WTC11 (cell line): ENCODE results near the gene RMND5A. TPM values are rescaled to one million over a fixed set of nuclear protein-coding genes. Genes with fewer than 3 reads are reported as not detected.

ENCODE experiments used
- ATAC-seq: fragments of 200-7000 bp; cut with Tn5 transposase; 2 replicates; pipeline ENCODE4 v1.10.0; 2021; ENCODE audit warnings: mild to moderate bottlenecking, moderate library complexity
- CTCF ChIA-PET: fragments of 300-600 bp; sonication (Branson Sonifier 250); formaldehyde crosslinking; loops from one replicate; lab custom pipeline; 2021; ENCODE audit warnings: antibody characterized with exemption; lab: Charles Lee
- POLR2A ChIA-PET: fragments of 350-600 bp; sonication (Branson Sonifier 250); formaldehyde crosslinking; loops from one replicate; lab custom pipeline; 2021; ENCODE audit warnings: antibody characterized with exemption; lab: Charles Lee
- DNase-seq: peaks from one replicate; pipeline ENCODE4 v3.0.0; 2021; ENCODE audit warnings: low spot score
- H3K27ac Mint-ChIP-seq: 2 replicates; pipeline ENCODE4 v1.8.0; 2021; ENCODE audit warnings: mixed read lengths
- H3K27me3 Mint-ChIP-seq: 2 replicates; pipeline ENCODE4 v1.8.0; 2021; ENCODE audit warnings: low read depth, mild to moderate bottlenecking, moderate library complexity, mixed read lengths
- H3K36me3 Mint-ChIP-seq: 2 replicates; pipeline ENCODE4 v1.8.0; 2021; ENCODE audit warnings: mixed read lengths
- H3K4me1 Mint-ChIP-seq: 2 replicates; pipeline ENCODE4 v1.8.0; 2022; ENCODE audit warnings: mixed read lengths
- H3K4me3 Mint-ChIP-seq: 2 replicates; pipeline ENCODE4 v1.8.0; 2021; ENCODE audit warnings: mild to moderate bottlenecking, moderate library complexity, mixed read lengths
- H3K9me3 Mint-ChIP-seq: 2 replicates; pipeline ENCODE4 v1.8.0; 2021; ENCODE audit warnings: mixed read lengths
- CREB1 ChIP-seq: sonication (generic); formaldehyde crosslinking; IDR thresholded peaks from 2 replicates; pipeline ENCODE4 v1.8.0; 2023; ENCODE audit warnings: mild to moderate bottlenecking, missing genetic modification reagents
- CREM ChIP-seq: sonication (generic); formaldehyde crosslinking; IDR thresholded peaks from 2 replicates; pipeline ENCODE4 v1.8.1; 2022; ENCODE audit warnings: mild to moderate bottlenecking, missing genetic modification reagents, moderate library complexity
- E2F4 ChIP-seq: sonication (generic); formaldehyde crosslinking; IDR thresholded peaks from 2 replicates; pipeline ENCODE4 v1.8.1; 2022; ENCODE audit warnings: low read depth, mild to moderate bottlenecking, moderate library complexity, missing genetic modification reagents, borderline replicate concordance
- ELF4 ChIP-seq: sonication (generic); formaldehyde crosslinking; IDR thresholded peaks from 2 replicates; pipeline ENCODE4 v1.8.1; 2022; ENCODE audit warnings: low read depth, mild to moderate bottlenecking, moderate library complexity, missing genetic modification reagents
- ERG ChIP-seq: fragments of 250-450 bp; sonication (Bioruptor Pico); IDR thresholded peaks from 2 replicates; pipeline ENCODE4 v1.8.0; 2021; ENCODE audit warnings: mild to moderate bottlenecking
- ESRRA ChIP-seq: sonication (generic); formaldehyde crosslinking; IDR thresholded peaks from 2 replicates; pipeline ENCODE4 v1.8.1; 2022; ENCODE audit warnings: mild to moderate bottlenecking, missing genetic modification reagents, borderline replicate concordance
- ETV6 ChIP-seq: sonication (generic); formaldehyde crosslinking; IDR thresholded peaks from 2 replicates; pipeline ENCODE4 v1.8.1; 2022; ENCODE audit warnings: mild to moderate bottlenecking, missing genetic modification reagents
- HMGA2 ChIP-seq: fragments of 250-450 bp; sonication (Bioruptor Pico); IDR thresholded peaks from 2 replicates; pipeline ENCODE4 v1.4.0; 2021; ENCODE audit warnings: mild to moderate bottlenecking, moderate library complexity
- JAZF1 ChIP-seq: fragments of 250-450 bp; sonication (Bioruptor Pico); IDR thresholded peaks from 2 replicates; pipeline ENCODE4 v1.9.0; 2021; ENCODE audit warnings: moderate library complexity, mild to moderate bottlenecking, inconsistent platforms
- KAT7 ChIP-seq: sonication (generic); formaldehyde crosslinking; IDR thresholded peaks from 2 replicates; pipeline ENCODE4 v1.8.1; 2023; ENCODE audit warnings: missing genetic modification reagents, mild to moderate bottlenecking, borderline replicate concordance
- NR1H2 ChIP-seq: sonication (generic); formaldehyde crosslinking; IDR thresholded peaks from 2 replicates; pipeline ENCODE4 v1.9.0; 2021; ENCODE audit warnings: mild to moderate bottlenecking, moderate library complexity, missing genetic modification reagents
- SMAD4 ChIP-seq: sonication (generic); formaldehyde crosslinking; IDR thresholded peaks from 2 replicates; pipeline ENCODE4 v1.8.0; 2022; ENCODE audit warnings: mild to moderate bottlenecking, missing genetic modification reagents
- SOX15 ChIP-seq: fragments of 250-450 bp; sonication (Bioruptor Pico); IDR thresholded peaks from 2 replicates; pipeline ENCODE4 v1.9.0; 2021; ENCODE audit warnings: mild to moderate bottlenecking
- TEAD1 ChIP-seq: sonication (generic); formaldehyde crosslinking; IDR thresholded peaks from 2 replicates; pipeline ENCODE4 v1.8.0; 2022; ENCODE audit warnings: mild to moderate bottlenecking, missing genetic modification reagents
- TEAD4 ChIP-seq: sonication (generic); formaldehyde crosslinking; IDR thresholded peaks from 2 replicates; pipeline ENCODE4 v1.8.0; 2022; ENCODE audit warnings: mild to moderate bottlenecking, missing genetic modification reagents
- ZBTB21 ChIP-seq: sonication (generic); formaldehyde crosslinking; IDR thresholded peaks from 2 replicates; pipeline ENCODE4 v1.8.1; 2023; ENCODE audit warnings: mild to moderate bottlenecking, missing genetic modification reagents, borderline replicate concordance
- ZNF121 ChIP-seq: sonication (generic); formaldehyde crosslinking; IDR thresholded peaks from 2 replicates; pipeline ENCODE4 v1.8.0; 2023; ENCODE audit warnings: missing genetic modification reagents
- ZNF138 ChIP-seq: sonication (generic); formaldehyde crosslinking; conservative IDR thresholded peaks from 2 replicates; pipeline ENCODE4 v1.8.1; 2022; ENCODE audit warnings: mild to moderate bottlenecking, moderate library complexity, missing genetic modification reagents
- ZNF219 ChIP-seq: sonication (generic); formaldehyde crosslinking; IDR thresholded peaks from 2 replicates; pipeline ENCODE4 v1.8.0; 2023; ENCODE audit warnings: missing genetic modification reagents, mild to moderate bottlenecking, borderline replicate concordance
- ZNF232 ChIP-seq: sonication (generic); formaldehyde crosslinking; IDR thresholded peaks from 2 replicates; pipeline ENCODE4 v1.8.0; 2022; ENCODE audit warnings: mild to moderate bottlenecking, missing genetic modification reagents
- ZNF263 ChIP-seq: sonication (generic); formaldehyde crosslinking; IDR thresholded peaks from 2 replicates; pipeline ENCODE4 v1.8.1; 2022; ENCODE audit warnings: low read depth, mild to moderate bottlenecking, moderate library complexity, missing genetic modification reagents
- total RNA-seq: library from RNA; stranded (reverse); gene quantifications from 3 replicates; pipeline ENCODE4 v1.2.3, GENCODE V29; 2021
- TF ChIP-seq, protein P1 (sequence below): sonication (generic); formaldehyde crosslinking; IDR thresholded peaks from 2 replicates; pipeline ENCODE4 v1.8.0; 2023; ENCODE audit warnings: missing genetic modification reagents
- TF ChIP-seq, protein P2 (sequence below): sonication (generic); formaldehyde crosslinking; IDR thresholded peaks from 2 replicates; pipeline ENCODE4 v1.8.1; 2022; ENCODE audit warnings: mild to moderate bottlenecking, missing genetic modification reagents, moderate library complexity, borderline replicate concordance
- TF ChIP-seq, protein P3 (sequence below): sonication (generic); formaldehyde crosslinking; IDR thresholded peaks from 2 replicates; pipeline ENCODE4 v1.8.1; 2022; ENCODE audit warnings: mild to moderate bottlenecking, moderate library complexity, missing genetic modification reagents
- TF ChIP-seq, protein P4 (sequence below): sonication (generic); formaldehyde crosslinking; IDR thresholded peaks from 2 replicates; pipeline ENCODE4 v1.8.0; 2022; ENCODE audit warnings: mild to moderate bottlenecking, missing genetic modification reagents

RMND5A gene
- total RNA-seq, 1 experiment from 2014 or later = 55.4 TPM

DNA sequence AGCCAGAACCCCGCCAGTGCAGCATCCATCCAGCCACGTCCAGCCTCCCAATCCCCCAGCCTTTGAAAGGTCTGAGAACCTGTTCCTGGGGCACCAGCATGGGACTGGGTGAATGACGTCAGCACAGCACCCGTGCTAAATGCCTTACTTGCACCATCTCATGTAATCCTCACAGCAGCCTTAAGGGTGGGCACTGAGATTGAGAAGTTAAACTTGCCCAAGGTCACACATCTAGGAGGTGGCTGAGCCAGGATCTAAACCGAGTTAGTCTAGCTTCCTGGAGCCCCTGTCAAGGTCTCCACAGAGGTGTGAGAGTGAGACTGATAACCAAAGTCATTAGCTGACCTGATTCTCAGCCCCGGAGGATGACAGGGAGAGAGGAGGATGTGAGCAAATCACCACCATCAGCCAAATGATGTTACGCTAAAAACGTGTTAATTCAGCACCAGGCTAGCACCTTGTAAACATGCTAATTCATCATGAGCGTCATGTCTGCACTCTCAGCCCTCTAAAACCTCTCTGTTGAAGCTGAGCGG, 66.0 kb downstream of the RMND5A start:
- Mint-ChIP-seq H3K27me3 (peaks cover 48% of the 10 kb centered on the region), H3K4me3 (no peak overlapping the region), H3K27ac (no peak overlapping the region), H3K9me3 (no peaks in the 10 kb centered on the region), H3K36me3 (no peaks in the 10 kb centered on the region), H3K4me1 (peaks cover 14% of the 10 kb centered on the region)
- DNase-seq (no peak), ATAC-seq (no peak)
- no peak for TF ChIP-seq ZBTB21 (CRISPR knock-in tag)
- no peak for TF ChIP-seq ESRRA (CRISPR knock-in tag)
- TF ChIP-seq KAT7 = no peak
- TF ChIP-seq, protein P1, sequence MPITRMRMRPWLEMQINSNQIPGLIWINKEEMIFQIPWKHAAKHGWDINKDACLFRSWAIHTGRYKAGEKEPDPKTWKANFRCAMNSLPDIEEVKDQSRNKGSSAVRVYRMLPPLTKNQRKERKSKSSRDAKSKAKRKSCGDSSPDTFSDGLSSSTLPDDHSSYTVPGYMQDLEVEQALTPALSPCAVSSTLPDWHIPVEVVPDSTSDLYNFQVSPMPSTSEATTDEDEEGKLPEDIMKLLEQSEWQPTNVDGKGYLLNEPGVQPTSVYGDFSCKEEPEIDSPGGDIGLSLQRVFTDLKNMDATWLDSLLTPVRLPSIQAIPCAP (CRISPR knock-in tag) = no peak
- no peak for TF ChIP-seq ZNF263 (CRISPR knock-in tag)
- TF ChIP-seq, protein P2, sequence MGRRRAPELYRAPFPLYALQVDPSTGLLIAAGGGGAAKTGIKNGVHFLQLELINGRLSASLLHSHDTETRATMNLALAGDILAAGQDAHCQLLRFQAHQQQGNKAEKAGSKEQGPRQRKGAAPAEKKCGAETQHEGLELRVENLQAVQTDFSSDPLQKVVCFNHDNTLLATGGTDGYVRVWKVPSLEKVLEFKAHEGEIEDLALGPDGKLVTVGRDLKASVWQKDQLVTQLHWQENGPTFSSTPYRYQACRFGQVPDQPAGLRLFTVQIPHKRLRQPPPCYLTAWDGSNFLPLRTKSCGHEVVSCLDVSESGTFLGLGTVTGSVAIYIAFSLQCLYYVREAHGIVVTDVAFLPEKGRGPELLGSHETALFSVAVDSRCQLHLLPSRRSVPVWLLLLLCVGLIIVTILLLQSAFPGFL (CRISPR knock-in tag) = no peak
- TF ChIP-seq TEAD4 (CRISPR knock-in tag) = no peak
- TF ChIP-seq ZNF121 = no peak
- no peak for TF ChIP-seq ZNF138 (CRISPR knock-in tag)
- no peak for TF ChIP-seq ETV6 (CRISPR knock-in tag)
- TF ChIP-seq, protein P3, sequence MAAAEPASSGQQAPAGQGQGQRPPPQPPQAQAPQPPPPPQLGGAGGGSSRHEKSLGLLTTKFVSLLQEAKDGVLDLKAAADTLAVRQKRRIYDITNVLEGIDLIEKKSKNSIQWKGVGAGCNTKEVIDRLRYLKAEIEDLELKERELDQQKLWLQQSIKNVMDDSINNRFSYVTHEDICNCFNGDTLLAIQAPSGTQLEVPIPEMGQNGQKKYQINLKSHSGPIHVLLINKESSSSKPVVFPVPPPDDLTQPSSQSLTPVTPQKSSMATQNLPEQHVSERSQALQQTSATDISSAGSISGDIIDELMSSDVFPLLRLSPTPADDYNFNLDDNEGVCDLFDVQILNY (CRISPR knock-in tag) = no peak
- no peak for TF ChIP-seq JAZF1 (CRISPR knock-in tag)
- TF ChIP-seq ZNF232 (CRISPR knock-in tag) = no peak
- TF ChIP-seq CREM = no peak
- TF ChIP-seq SMAD4 = no peak
- POLR2A ChIA-PET = interaction anchor here (0.7 kb wide), 1 partner anchor 10 kb away, joined by 3 read pairs; no protein-coding TSS in a partner anchor
- CTCF ChIA-PET = no interaction called here

DNA sequence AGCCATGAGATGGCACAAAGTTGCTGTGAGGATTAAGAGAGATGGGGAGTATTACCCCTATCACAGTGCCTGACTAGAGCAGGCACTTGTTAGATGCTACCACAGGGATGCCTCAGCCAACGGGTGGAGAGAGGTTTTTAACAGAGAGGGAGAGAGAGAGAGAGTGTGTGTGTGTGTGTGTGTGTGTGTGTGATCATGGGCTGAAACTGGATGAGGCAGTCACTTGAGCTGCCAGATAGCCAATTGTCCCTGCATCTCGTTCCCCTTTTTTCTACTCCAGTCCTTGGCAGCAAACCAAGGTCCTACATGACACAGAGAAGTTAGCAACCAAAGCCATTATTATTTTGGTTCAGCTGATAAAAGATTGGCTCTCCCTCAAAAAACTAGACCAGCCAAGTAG, 67.6 kb downstream of the RMND5A start:
- H3K36me3 Mint-ChIP-seq = no peaks in the 10 kb centered on the region
- ATAC-seq = no peak
- CTCF ChIA-PET = no interaction called here
- TF ChIP-seq TEAD1 (CRISPR knock-in tag) = no peak
- TF ChIP-seq, all 79 proteins: peak for 0
- POLR2A ChIA-PET = no interaction called here
- Mint-ChIP-seq H3K4me3 (no peak overlapping the region), H3K27ac (no peak overlapping the region), H3K27me3 (peaks cover 65% of the 10 kb centered on the region), H3K9me3 (no peaks in the 10 kb centered on the region), H3K4me1 (peaks cover 20% of the 10 kb centered on the region)
- DNase-seq = no peak

GRCh38 chr2:86788165-86788564, 68.1 kb downstream of the RMND5A start:
- ATAC-seq = no peak
- H3K9me3 Mint-ChIP-seq = no peaks in the 10 kb centered on the region
- no peak for DNase-seq
- H3K27me3 Mint-ChIP-seq = peaks cover 69% of the 10 kb centered on the region
- H3K4me3 Mint-ChIP-seq = no peak overlapping the region; the same call in 1 of the 2 replicates
- ChIA-PET POLR2A (no interaction called here), CTCF (no interaction called here)
- H3K4me1 Mint-ChIP-seq = peaks cover 20% of the 10 kb centered on the region
- H3K27ac Mint-ChIP-seq = no peak overlapping the region
- H3K36me3 Mint-ChIP-seq = no peaks in the 10 kb centered on the region
- TF ChIP-seq SOX15 (no peak), NR1H2 (no peak), ERG (CRISPR knock-in tag) (no peak), ZNF219 (no peak), HMGA2 (no peak), E2F4 (CRISPR knock-in tag) (no peak), ELF4 (CRISPR knock-in tag) (no peak), CREB1 (CRISPR knock-in tag) (no peak), KAT7 (no peak)
- TF ChIP-seq, protein P1 (CRISPR knock-in tag) = no peak
- TF ChIP-seq, protein P4, sequence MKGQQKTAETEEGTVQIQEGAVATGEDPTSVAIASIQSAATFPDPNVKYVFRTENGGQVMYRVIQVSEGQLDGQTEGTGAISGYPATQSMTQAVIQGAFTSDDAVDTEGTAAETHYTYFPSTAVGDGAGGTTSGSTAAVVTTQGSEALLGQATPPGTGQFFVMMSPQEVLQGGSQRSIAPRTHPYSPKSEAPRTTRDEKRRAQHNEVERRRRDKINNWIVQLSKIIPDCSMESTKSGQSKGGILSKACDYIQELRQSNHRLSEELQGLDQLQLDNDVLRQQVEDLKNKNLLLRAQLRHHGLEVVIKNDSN = no peak
- TF ChIP-seq, protein P2 (CRISPR knock-in tag) = no peak
